Suprapubic skin (tissue), 3 donors: ENCODE measurements around the gene RHOB.

ENCODE experiments used
- EP300 ChIP-seq: sonication (generic); formaldehyde crosslinking; IDR thresholded peaks from one replicate; pipeline ENCODE4 v1.6.1; 2017; ENCODE audit warnings: antibody characterized with exemption
- POLR2A ChIP-seq, 2 donors: fragments of 450-650 bp; IDR thresholded peaks; one replicate each; pipeline ENCODE4 v1.6.1; 2017; ENCODE audit warnings: antibody characterized with exemption in 2 of 2, mild to moderate bottlenecking in 2 of 2, moderate library complexity in 2 of 2
- TF ChIP-seq, protein P1 (sequence below), 2 donors: fragments of 200-600 bp in 1 of 2; fragments of 450-650 bp in 1 of 2; sonication (generic) in 1 of 2; IDR thresholded peaks; one replicate each; pipeline ENCODE4 v1.5.1; 2016 to 2019; ENCODE audit warnings: antibody characterized with exemption in 2 of 2, mild to moderate bottlenecking in 1 of 2, moderate library complexity in 1 of 2

DNA sequence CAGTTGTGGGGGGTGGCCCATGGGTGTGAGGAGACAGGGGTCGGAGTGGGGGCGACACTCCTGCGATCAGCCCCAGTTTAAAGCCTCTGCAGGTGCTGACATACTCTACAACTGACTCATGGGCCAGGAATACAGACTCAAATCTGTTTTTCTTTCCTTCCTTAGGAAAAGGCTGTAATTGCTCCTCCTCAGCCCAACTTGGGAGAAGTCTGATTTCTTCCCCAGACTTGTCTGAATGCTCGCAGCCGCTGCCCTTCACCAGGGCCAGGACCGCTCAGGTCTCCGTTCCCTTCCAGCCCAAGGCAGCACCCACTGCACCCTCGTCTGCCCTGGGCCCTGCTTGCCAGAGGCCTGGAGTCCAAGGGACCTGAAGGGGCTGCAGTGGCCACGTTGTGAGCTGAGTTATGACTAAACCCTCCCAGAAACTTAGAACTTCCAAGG is 41.3 kb downstream of the RHOB start:
- TF ChIP-seq, protein P1, sequence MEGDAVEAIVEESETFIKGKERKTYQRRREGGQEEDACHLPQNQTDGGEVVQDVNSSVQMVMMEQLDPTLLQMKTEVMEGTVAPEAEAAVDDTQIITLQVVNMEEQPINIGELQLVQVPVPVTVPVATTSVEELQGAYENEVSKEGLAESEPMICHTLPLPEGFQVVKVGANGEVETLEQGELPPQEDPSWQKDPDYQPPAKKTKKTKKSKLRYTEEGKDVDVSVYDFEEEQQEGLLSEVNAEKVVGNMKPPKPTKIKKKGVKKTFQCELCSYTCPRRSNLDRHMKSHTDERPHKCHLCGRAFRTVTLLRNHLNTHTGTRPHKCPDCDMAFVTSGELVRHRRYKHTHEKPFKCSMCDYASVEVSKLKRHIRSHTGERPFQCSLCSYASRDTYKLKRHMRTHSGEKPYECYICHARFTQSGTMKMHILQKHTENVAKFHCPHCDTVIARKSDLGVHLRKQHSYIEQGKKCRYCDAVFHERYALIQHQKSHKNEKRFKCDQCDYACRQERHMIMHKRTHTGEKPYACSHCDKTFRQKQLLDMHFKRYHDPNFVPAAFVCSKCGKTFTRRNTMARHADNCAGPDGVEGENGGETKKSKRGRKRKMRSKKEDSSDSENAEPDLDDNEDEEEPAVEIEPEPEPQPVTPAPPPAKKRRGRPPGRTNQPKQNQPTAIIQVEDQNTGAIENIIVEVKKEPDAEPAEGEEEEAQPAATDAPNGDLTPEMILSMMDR (IDR thresholded peaks at IDR 0.05): no peak
- no peak for TF ChIP-seq POLR2A (IDR thresholded peaks at IDR 0.05)
- no peak for TF ChIP-seq EP300
